Subcutaneous adipose tissue (tissue), 4 donors: ENCODE data around the gene MAT2A. TPM values are rescaled to one million over a fixed set of nuclear protein-coding genes. Genes with fewer than 3 reads are reported as not detected.

Experiments
- CTCF ChIP-seq: fragments of 450-650 bp; IDR thresholded peaks from one replicate; pipeline ENCODE4 v1.5.1; 2016; ENCODE audit warnings: low read depth, mild to moderate bottlenecking, control low read depth, antibody characterized with exemption, moderate library complexity
- small RNA-seq: library from RNA; depleted of rRNA; stranded (forward); fragments of <200 nt; gene quantifications from one replicate; pipeline ENCODE3, GENCODE V24; 2016
- total RNA-seq, 4 donors: library from RNA; depleted of rRNA; stranded (reverse); fragments of >200 nt; gene quantifications; one replicate each; pipeline ENCODE4 v1.1.0, GENCODE V29; 2016

The MAT2A gene
- total RNA-seq, 4 donors from 2014 or later, result 181 to 259 (median 219) TPM

DNA sequence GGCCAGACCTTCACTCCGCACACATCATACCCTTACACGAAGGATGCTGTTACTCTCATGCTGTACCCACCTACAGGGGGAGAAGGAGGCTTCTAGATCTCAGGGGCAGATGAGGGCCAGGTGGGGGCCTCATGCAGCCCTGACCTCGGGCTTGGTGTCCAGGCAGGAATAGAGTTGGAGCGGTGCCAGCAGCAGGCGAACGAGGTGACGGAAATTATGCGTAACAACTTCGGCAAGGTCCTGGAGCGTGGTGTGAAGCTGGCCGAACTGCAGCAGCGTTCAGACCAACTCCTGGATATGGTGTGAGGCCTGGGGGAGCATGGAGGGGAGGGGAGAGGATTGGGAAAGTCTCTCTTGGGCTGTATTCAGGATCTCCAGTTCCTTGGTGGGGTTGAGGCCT is 52.6 kb downstream of the MAT2A start:
- TF ChIP-seq CTCF, result no peak

DNA sequence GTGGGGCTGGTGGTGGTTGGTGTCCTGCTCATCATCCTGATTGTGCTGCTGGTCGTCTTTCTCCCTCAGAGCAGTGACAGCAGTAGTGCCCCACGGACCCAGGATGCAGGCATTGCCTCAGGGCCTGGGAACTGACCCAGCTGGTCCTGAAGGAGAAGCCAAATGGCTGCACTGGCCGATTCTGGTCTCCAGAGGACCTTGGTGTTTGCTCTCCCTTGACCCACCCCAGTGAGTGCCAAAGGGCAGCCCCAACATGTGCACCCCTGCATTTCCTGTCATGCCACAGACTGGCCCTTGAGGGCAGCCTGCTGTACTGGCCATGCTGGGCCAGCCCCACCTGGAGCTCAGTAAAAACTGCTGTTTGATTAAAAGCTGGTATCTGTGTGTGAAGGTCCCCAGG is 54.1 kb downstream of the MAT2A start:
- no peak for TF ChIP-seq CTCF

Small RNAs within 50 kb of the gene (small RNA-seq; reads per million reads assigned to genes)
- gene RN7SL126P, result not detected

Other genes with a start within 250 kb of the MAT2A start
- gene TGOLN2, start 211.2 kb upstream of the MAT2A start, total RNA-seq, result 100 to 1,000 TPM; 114 to 169 (median 151) TPM
- gene RETSAT, start 184.6 kb upstream of the MAT2A start, total RNA-seq, result 100 to 1,000 TPM; 257 to 687 (median 392) TPM
- gene ELMOD3, start 184.4 kb upstream of the MAT2A start, total RNA-seq, result 100 to 1,000 TPM in 2 of 4 donors, 10 to 100 TPM in 2; 34.5 to 192 (median 88.3) TPM
- gene CAPG, start 128.8 kb upstream of the MAT2A start, total RNA-seq, result 100 to 1,000 TPM in 2 of 4 donors, 10 to 100 TPM in 2; 80.7 to 616 (median 167) TPM
- gene SH2D6, start 120.5 kb upstream of the MAT2A start, total RNA-seq, result 1 to 10 TPM in 1 of 4 donors, not detected in 3; 2.8 TPM
- 10 to 100 TPM; 26.5 to 53.3 (median 30.8) TPM for gene GGCX, start 22.3 kb downstream of the MAT2A start, total RNA-seq
- 100 to 1,000 TPM in 1 of 4 donors, 10 to 100 TPM in 2, 1 to 10 TPM in 1; 6.2 to 140 (median 34.8) TPM for gene VAMP8, start 38.4 kb downstream of the MAT2A start, total RNA-seq
- 100 to 1,000 TPM in 1 of 4 donors, 10 to 100 TPM in 3; 57.7 to 132 (median 67.7) TPM for gene VAMP5, start 45.3 kb downstream of the MAT2A start, total RNA-seq
- gene RNF181, start 56.6 kb downstream of the MAT2A start, total RNA-seq, result 100 to 1,000 TPM; 150 to 213 (median 158) TPM
- 10 to 100 TPM; 14.3 to 21.4 (median 17.6) TPM for gene TMEM150A, start 63.5 kb downstream of the MAT2A start, total RNA-seq
- 10 to 100 TPM; 10.1 to 16.7 (median 15.7) TPM for gene C2orf68, start 72.9 kb downstream of the MAT2A start, total RNA-seq
- 10 to 100 TPM; 45.7 to 77.0 (median 59.3) TPM for gene USP39, start 77.0 kb downstream of the MAT2A start, total RNA-seq
- not detected for gene SFTPB, start 129.0 kb downstream of the MAT2A start, total RNA-seq
- gene GNLY, start 155.2 kb downstream of the MAT2A start, total RNA-seq, result 10 to 100 TPM in 1 of 4 donors, 1 to 10 TPM in 3; 4.6 to 10.0 (median 7.5) TPM
- 100 to 1,000 TPM in 1 of 4 donors, 10 to 100 TPM in 3; 39.8 to 137 (median 61.9) TPM for gene ATOH8, start 214.8 kb downstream of the MAT2A start, total RNA-seq